Endothelial cell of umbilical vein (primary cell): ENCODE results near the gene SFSWAP. TPM values are rescaled to one million over a fixed set of nuclear protein-coding genes. Genes with fewer than 3 reads are reported as not detected.

ENCODE experiments used
- BruUV-seq: library from RNA; stranded (reverse); fragments of 400-500 nt; replicated peaks from 2 replicates; lab custom pipeline; 2021; lab: Mats Ljungman, UMichigan
- CTCF ChIA-PET: fragments of 300-600, 350-600 bp; sonication (Branson Sonifier 250); formaldehyde crosslinking; loops from one replicate; lab custom pipeline; 2021; ENCODE audit warnings: antibody characterized with exemption, inconsistent platforms; lab: Charles Lee
- POLR2A ChIA-PET: fragments of 300-600, 350-600 bp; sonication (Branson Sonifier 250); formaldehyde crosslinking; loops from one replicate; lab custom pipeline; 2021; ENCODE audit warnings: antibody characterized with exemption, inconsistent platforms; lab: Charles Lee
- DNase-seq: peaks from one replicate; pipeline ENCODE4 v3.0.0-alpha.2; 2011; ENCODE audit warnings: low read depth, low spot score
- FAIRE-seq: peaks from 2 replicates; lab custom pipeline; 2011; peaks lifted over from hg19 to GRCh38; lab: Jason Lieb, UNC
- H2AFZ ChIP-seq: 2 replicates; pipeline ENCODE4 v1.6.0; 2012; ENCODE audit warnings: low read depth, low read length, control low read depth, inconsistent platforms
- H3K27ac ChIP-seq: 2 replicates; pipeline ENCODE4 v1.5.1; 2011; ENCODE audit warnings: low read depth, mild to moderate bottlenecking, control low read depth, low read length, moderate library complexity; ENCODE audit not compliant: insufficient read depth
- H3K27me3 ChIP-seq, 2 experiments: 2 replicates each; pipeline versions ENCODE4 v1.6.0 to v1.6.1; 2011; ENCODE audit warnings: low read length in 2 of 2, mixed read lengths in 1 of 2; ENCODE audit not compliant: control insufficient read depth in 2 of 2, insufficient read depth in 2 of 2
- H3K36me3 ChIP-seq, 2 experiments: 2 replicates in 1 of 2; 3 replicates in 1 of 2; pipeline ENCODE4 v1.5.1; 2011; ENCODE audit warnings: low read length in 2 of 2, mild to moderate bottlenecking in 1 of 2, moderate library complexity in 1 of 2; ENCODE audit not compliant: control insufficient read depth in 2 of 2, insufficient read depth in 2 of 2; ENCODE audit errors: extremely low read depth in 1 of 2
- H3K4me1 ChIP-seq: 3 replicates; pipeline ENCODE4 v1.5.1; 2011; ENCODE audit warnings: mild to moderate bottlenecking, low read length; ENCODE audit not compliant: control insufficient read depth, insufficient read depth; ENCODE audit errors: extremely low read depth
- H3K4me2 ChIP-seq: 2 replicates; pipeline ENCODE4 v1.6.1; 2011; ENCODE audit warnings: low read length, control low read depth, mixed read lengths; ENCODE audit not compliant: insufficient read depth
- H3K4me3 ChIP-seq, 3 experiments: fragments of 200-600 bp in 1 of 3; sonication (generic), shearing (Covaris generic) in 1 of 3; replicated peaks in 1 of 3; 2 replicates each; pipeline ENCODE4 v1.5.1; 2011 to 2016; ENCODE audit warnings: control low read depth in 3 of 3, low read length in 3 of 3, mild to moderate bottlenecking in 2 of 3, inconsistent platforms in 1 of 3, low read depth in 1 of 3, moderate library complexity in 1 of 3; ENCODE audit not compliant: insufficient read depth in 1 of 3
- H3K79me2 ChIP-seq: 2 replicates; pipeline ENCODE4 v1.6.0; 2012; ENCODE audit warnings: low read length, inconsistent platforms; ENCODE audit not compliant: control insufficient read depth, insufficient read depth
- H3K9ac ChIP-seq: replicated peaks from 2 replicates; pipeline ENCODE3; 2011; ENCODE audit warnings: low read length, control low read depth; ENCODE audit not compliant: insufficient read depth; ENCODE audit errors: extremely low read depth
- H3K9me1 ChIP-seq: replicated peaks from 3 replicates; pipeline ENCODE4 v1.6.0; 2011; ENCODE audit warnings: mild to moderate bottlenecking, low read length; ENCODE audit not compliant: control insufficient read depth, insufficient read depth; ENCODE audit errors: extremely low read depth
- H3K9me3 ChIP-seq: replicated peaks from 2 replicates; pipeline ENCODE4 v1.5.1; 2012; ENCODE audit warnings: low read length, inconsistent platforms; ENCODE audit not compliant: control insufficient read depth, insufficient read depth
- H4K20me1 ChIP-seq: replicated peaks from 2 replicates; pipeline ENCODE3; 2011; ENCODE audit warnings: mild to moderate bottlenecking, low read length; ENCODE audit not compliant: control insufficient read depth, insufficient read depth; ENCODE audit errors: extremely low read depth
- CTCF ChIP-seq, 2 donors: IDR thresholded peaks; 1 replicate in 1 of 2; 2 replicates in 1 of 2; pipeline ENCODE4 v1.5.1; 2011; ENCODE audit warnings: low read length in 2 of 2, mild to moderate bottlenecking in 2 of 2, moderate library complexity in 2 of 2, control low read depth in 1 of 2, inconsistent platforms in 1 of 2, low read depth in 1 of 2; ENCODE audit not compliant: insufficient read depth in 1 of 2; ENCODE audit errors: extremely low read depth in 1 of 2
- EZH2 ChIP-seq: IDR thresholded peaks from 2 replicates; pipeline ENCODE4 v1.6.1; 2012; ENCODE audit warnings: borderline replicate concordance, low read depth, mild to moderate bottlenecking, moderate library complexity, low read length, inconsistent platforms; ENCODE audit not compliant: severe bottlenecking
- FOS ChIP-seq: IDR thresholded peaks from 2 replicates; pipeline ENCODE4 v1.6.1; 2011; ENCODE audit warnings: mild to moderate bottlenecking, low read length, moderate library complexity, borderline replicate concordance; ENCODE audit not compliant: insufficient read depth
- GATA2 ChIP-seq: IDR thresholded peaks from 2 replicates; pipeline ENCODE4 v1.7.0; 2011; ENCODE audit warnings: low read depth, mild to moderate bottlenecking, moderate library complexity, mixed read lengths, low read length; ENCODE audit not compliant: insufficient read length, insufficient read depth
- JUN ChIP-seq: IDR thresholded peaks from 2 replicates; pipeline ENCODE4 v1.6.1; 2011; ENCODE audit warnings: borderline replicate concordance, low read depth; ENCODE audit not compliant: insufficient read length, insufficient read depth
- MYC ChIP-seq: IDR thresholded peaks from one replicate; pipeline ENCODE4 v1.6.1; 2011; ENCODE audit warnings: mild to moderate bottlenecking, low read depth, low read length
- POLR2A ChIP-seq: IDR thresholded peaks from 2 replicates; pipeline ENCODE4 v1.6.1; 2012; ENCODE audit warnings: low read depth, mild to moderate bottlenecking, control low read depth, low read length
- POLR2AphosphoS5 ChIP-seq: IDR thresholded peaks from 2 replicates; pipeline ENCODE4 v1.6.1; 2012; ENCODE audit warnings: low read depth, mild to moderate bottlenecking, control low read depth, low read length, moderate library complexity; ENCODE audit not compliant: insufficient read depth
- dilution Hi-C: fragments of 300-500 bp; cut with MboI; formaldehyde crosslinking; loops from one replicate; pipeline ENCODE4 v1.15.0; 2019; ENCODE audit warnings: low sequenced_read_pairs; ENCODE audit not compliant: extremely low pct_ligation_motif_present
- intact Hi-C: fragments of 100-400 bp; cut with micrococcal nuclease; formaldehyde crosslinking; loops from one replicate; pipeline ENCODE4 v1.10.0; 2022
- polyA plus RNA-seq, 4 experiments: library from polyadenylated mRNA; depleted of rRNA in 3 of 4; stranded (reverse) in 3 of 4; unstranded in 1 of 4; fragments of >200 nt; gene quantifications; 2 replicates each; pipeline versions ENCODE4 v1.2.1 to v1.2.3, GENCODE V29; 2011 to 2012; ENCODE audit warnings: missing spikeins in 1 of 4
- total RNA-seq: library from RNA; stranded (reverse); gene quantifications from 2 replicates; pipeline ENCODE4 v1.2.3, GENCODE V29; 2021
- TF ChIP-seq, protein P1 (sequence below): IDR thresholded peaks from 2 replicates; pipeline ENCODE4 v1.6.1; 2011; ENCODE audit not compliant: insufficient read depth, insufficient read length

The SFSWAP gene
- total and polyA plus RNA-seq, 2 donors (not counting 3 experiments of a cell fraction or from before 2014, with no cell fraction given), result 38.1 to 53.3 TPM

GRCh38 chr12:131824450-131824849, 113.6 kb downstream of the SFSWAP start:
- FAIRE-seq, result no peak
- no TSS peak for BruUV-seq

More at GRCh38 chr12:131824450-131824849, 113.6 kb downstream of the SFSWAP start:
- H3K27ac ChIP-seq, result no peak overlapping the region
- dilution Hi-C loops (no loop called here), intact Hi-C loops (no loop called here)
- no peaks in the 10 kb centered on the region for H3K9me3 ChIP-seq
- no peaks in the 10 kb centered on the region for H3K36me3 ChIP-seq
- H3K9ac ChIP-seq, result no peak overlapping the region
- H3K79me2 ChIP-seq, result no peaks in the 10 kb centered on the region
- TF ChIP-seq, protein P1, sequence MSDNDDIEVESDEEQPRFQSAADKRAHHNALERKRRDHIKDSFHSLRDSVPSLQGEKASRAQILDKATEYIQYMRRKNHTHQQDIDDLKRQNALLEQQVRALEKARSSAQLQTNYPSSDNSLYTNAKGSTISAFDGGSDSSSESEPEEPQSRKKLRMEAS, result no peak
- TF ChIP-seq CTCF (IDR thresholded peaks at IDR 0.05; ENCODE audit: extremely low read depth in 1 of 2, insufficient read depth in 1 of 2, low read depth in 1 of 2, low read length in 2 of 2) (no peak), EZH2 (no peak), POLR2A (no peak), MYC (no peak), JUN (no peak), POLR2AphosphoS5 (no peak), GATA2 (no peak), FOS (no peak)
- peaks cover 0 to 4% of the 10 kb centered on the region in 2 experiments for H3K27me3 ChIP-seq
- H2AFZ ChIP-seq, result no peak overlapping the region
- DNase-seq, result no peak
- H3K4me1 ChIP-seq, result peaks cover under 1% of the 10 kb centered on the region
- ChIA-PET POLR2A (no interaction called here), CTCF (interaction anchor here (1.7 kb wide), 1 partner anchor 18 kb away, joined by 5 read pairs; no protein-coding TSS in a partner anchor)
- H3K4me3 ChIP-seq, result no peak overlapping the region
- H3K9me1 ChIP-seq, result no peaks in the 10 kb centered on the region
- H4K20me1 ChIP-seq, result no peaks in the 10 kb centered on the region
- H3K4me2 ChIP-seq, result no peak overlapping the region
